Measurements from ENCODE around the gene PREB.

DNA sequence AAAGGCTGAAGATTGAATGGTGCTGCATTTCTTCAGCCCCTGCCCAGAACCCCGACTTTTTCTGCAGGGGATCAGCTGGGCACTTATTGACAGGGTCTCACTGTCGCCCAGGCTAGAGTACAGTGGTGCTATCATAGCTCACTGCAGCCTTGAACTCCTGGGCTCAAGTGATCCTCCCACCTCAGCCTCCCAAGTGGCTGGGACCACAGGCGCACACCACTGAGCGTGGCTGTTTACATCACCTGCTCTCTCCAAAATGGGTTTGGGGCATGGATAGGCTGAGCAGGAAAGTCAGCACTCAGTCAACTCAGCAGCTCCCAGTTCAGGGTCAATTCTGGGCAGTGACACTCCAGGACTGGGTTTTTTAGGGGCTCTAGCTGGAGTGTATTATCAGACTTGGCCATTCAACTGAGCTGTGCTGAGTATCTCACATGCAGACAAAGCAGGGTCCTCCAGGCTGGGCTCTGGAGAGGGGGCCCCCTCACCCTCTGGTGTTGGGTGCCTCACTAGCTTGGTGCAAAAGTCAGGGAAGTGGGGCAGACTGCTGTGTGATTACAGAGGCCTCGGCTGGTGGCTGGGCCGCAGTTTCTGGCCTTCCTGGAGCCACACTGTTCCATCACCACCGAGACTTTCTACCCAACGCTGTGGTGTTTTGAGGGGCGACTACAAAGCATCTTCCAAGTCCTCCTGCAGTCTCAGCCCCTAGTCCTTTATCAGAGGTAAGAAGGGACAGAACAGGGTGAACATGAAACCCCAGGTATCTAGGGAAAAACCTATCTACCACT lies 6.4 kb downstream of the PREB start:
- TF ChIP-seq, protein P1, sequence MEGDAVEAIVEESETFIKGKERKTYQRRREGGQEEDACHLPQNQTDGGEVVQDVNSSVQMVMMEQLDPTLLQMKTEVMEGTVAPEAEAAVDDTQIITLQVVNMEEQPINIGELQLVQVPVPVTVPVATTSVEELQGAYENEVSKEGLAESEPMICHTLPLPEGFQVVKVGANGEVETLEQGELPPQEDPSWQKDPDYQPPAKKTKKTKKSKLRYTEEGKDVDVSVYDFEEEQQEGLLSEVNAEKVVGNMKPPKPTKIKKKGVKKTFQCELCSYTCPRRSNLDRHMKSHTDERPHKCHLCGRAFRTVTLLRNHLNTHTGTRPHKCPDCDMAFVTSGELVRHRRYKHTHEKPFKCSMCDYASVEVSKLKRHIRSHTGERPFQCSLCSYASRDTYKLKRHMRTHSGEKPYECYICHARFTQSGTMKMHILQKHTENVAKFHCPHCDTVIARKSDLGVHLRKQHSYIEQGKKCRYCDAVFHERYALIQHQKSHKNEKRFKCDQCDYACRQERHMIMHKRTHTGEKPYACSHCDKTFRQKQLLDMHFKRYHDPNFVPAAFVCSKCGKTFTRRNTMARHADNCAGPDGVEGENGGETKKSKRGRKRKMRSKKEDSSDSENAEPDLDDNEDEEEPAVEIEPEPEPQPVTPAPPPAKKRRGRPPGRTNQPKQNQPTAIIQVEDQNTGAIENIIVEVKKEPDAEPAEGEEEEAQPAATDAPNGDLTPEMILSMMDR (conservative IDR thresholded peaks at IDR 0.05) = no peak
- no peak for TF ChIP-seq EZH2 (IDR thresholded peaks at IDR 0.05; ENCODE audit: low read depth)
